Upper lobe of right lung (tissue), 1 donor: ENCODE measurements around the gene MYO5A. TPM values are rescaled to one million over a fixed set of nuclear protein-coding genes. Genes with fewer than 3 reads are reported as not detected.

Experiments used
- ATAC-seq: fragments of 200-7000 bp; cut with Tn5 transposase; one replicate; pipeline ENCODE4 v1.9.1; 2020; ENCODE audit warnings: mild to moderate bottlenecking, moderate library complexity
- DNase-seq: peaks from one replicate; pipeline ENCODE4 v3.0.0-alpha.2; 2020
- H3K27ac ChIP-seq: fragments of 200-600 bp; one replicate; pipeline ENCODE4 v1.8.0; 2022
- H3K27me3 ChIP-seq: fragments of 200-600 bp; one replicate; pipeline ENCODE4 v1.8.0; 2022; ENCODE audit warnings: mild to moderate bottlenecking
- H3K36me3 ChIP-seq: fragments of 200-600 bp; one replicate; pipeline ENCODE4 v1.8.0; 2022
- H3K4me1 ChIP-seq: fragments of 200-600 bp; one replicate; pipeline ENCODE4 v1.8.0; 2022
- H3K4me3 ChIP-seq: fragments of 200-600 bp; one replicate; pipeline ENCODE4 v1.8.0; 2022; ENCODE audit warnings: mild to moderate bottlenecking
- H3K9me3 ChIP-seq: fragments of 200-600 bp; one replicate; pipeline ENCODE4 v1.8.0; 2022
- CTCF ChIP-seq: fragments of 200-600 bp; IDR thresholded peaks from one replicate; pipeline ENCODE4 v1.8.0; 2022; ENCODE audit warnings: antibody characterized with exemption
- intact Hi-C: fragments of 100-400 bp; cut with DNase I; formaldehyde crosslinking; loops from one replicate; pipeline ENCODE4 v1.11.0; 2022
- total RNA-seq: library from RNA; stranded (reverse); fragmentation: NEBNext Ultra II Directional; extraction: Animal tissue kit (Norgen Biotek cat#: 25700); gene quantifications from one replicate; pipeline ENCODE4 v1.2.1, GENCODE V29; 2021
- donor health status: DM: no; HTN: yes; CAD: no; lungs with severe emphysema.

The MYO5A gene
- total RNA-seq, 1 donor from 2014 or later, result 26.0 TPM

GRCh38 chr15:52290800-52291199 lies 237.9 kb downstream of the MYO5A start:
- H3K27me3 ChIP-seq, result peaks cover 24% of the 10 kb centered on the region
- TF ChIP-seq CTCF, result no peak
- intact Hi-C loops, result no loop called here
- ATAC-seq (no peak), DNase-seq (no peak)
- H3K9me3 ChIP-seq, result no peaks in the 10 kb centered on the region
- H3K27ac ChIP-seq, result no peak overlapping the region
- H3K36me3 ChIP-seq, result no peaks in the 10 kb centered on the region
- H3K4me3 ChIP-seq, result no peak overlapping the region
- H3K4me1 ChIP-seq, result peaks cover 13% of the 10 kb centered on the region

DNA sequence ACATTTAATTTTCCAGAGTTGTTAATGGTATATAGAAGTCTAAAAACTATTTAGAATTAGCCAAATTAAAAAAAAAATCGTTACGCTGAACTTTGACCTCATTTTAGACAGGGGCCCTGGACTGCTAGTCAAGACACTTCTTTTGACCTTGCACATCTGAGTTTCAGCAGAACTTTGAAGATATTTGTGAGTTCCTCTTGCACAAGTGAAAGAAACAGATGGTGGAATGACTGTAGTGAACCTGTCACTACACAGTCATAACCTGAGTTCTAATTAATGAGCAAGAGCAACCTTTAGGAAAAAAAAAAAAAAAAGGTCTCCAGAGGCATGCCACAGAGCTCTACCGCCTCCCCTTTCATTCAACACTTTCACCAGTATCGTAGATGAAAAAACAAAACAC lies 238.4 kb downstream of the MYO5A start:
- H3K27ac ChIP-seq, result no peak overlapping the region
- no peak for TF ChIP-seq CTCF
- no peak for ATAC-seq
- no peak overlapping the region for H3K4me3 ChIP-seq
- intact Hi-C loops, result no loop called here
- H3K36me3 ChIP-seq, result no peaks in the 10 kb centered on the region
- H3K9me3 ChIP-seq, result no peaks in the 10 kb centered on the region
- peaks cover 20% of the 10 kb centered on the region for H3K27me3 ChIP-seq
- peaks cover 10% of the 10 kb centered on the region for H3K4me1 ChIP-seq
- no peak for DNase-seq

DNA sequence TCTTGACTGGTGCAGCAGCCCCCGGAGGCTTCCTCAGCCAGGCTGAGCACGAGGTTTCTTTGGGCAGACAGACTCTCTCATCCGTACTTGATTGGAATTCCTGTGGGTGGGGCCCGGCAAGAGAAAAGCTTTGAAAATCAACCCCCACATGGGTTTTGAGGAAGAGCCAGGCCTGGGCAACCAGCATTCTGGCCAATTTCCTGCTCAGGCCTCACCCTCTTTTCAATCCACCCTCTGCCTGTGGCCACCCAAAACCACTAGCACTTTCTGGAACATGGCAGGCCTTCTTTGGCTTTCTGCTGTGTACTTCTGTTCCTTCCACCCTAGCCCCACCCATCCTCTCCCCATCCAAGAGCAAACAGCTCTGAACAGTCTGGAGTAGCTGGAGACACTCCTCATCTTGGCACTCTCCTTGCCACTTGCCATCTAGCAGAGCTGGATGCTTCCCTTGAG lies 239.0 kb downstream of the MYO5A start:
- Histone ChIP-seq H3K4me3 (no peak overlapping the region), H3K4me1 (peaks cover 10% of the 10 kb centered on the region), H3K27me3 (peaks cover 13% of the 10 kb centered on the region), H3K27ac (peak overlapping the region; percentile 71), H3K36me3 (no peaks in the 10 kb centered on the region), H3K9me3 (no peaks in the 10 kb centered on the region)
- intact Hi-C loops, result no loop called here
- ATAC-seq (peak; percentile 76), DNase-seq (no peak)
- no peak for TF ChIP-seq CTCF

GRCh38 chr15:52288986-52289385 lies 239.7 kb downstream of the MYO5A start:
- ATAC-seq, result no peak
- peaks cover 10% of the 10 kb centered on the region for H3K4me1 ChIP-seq

DNA sequence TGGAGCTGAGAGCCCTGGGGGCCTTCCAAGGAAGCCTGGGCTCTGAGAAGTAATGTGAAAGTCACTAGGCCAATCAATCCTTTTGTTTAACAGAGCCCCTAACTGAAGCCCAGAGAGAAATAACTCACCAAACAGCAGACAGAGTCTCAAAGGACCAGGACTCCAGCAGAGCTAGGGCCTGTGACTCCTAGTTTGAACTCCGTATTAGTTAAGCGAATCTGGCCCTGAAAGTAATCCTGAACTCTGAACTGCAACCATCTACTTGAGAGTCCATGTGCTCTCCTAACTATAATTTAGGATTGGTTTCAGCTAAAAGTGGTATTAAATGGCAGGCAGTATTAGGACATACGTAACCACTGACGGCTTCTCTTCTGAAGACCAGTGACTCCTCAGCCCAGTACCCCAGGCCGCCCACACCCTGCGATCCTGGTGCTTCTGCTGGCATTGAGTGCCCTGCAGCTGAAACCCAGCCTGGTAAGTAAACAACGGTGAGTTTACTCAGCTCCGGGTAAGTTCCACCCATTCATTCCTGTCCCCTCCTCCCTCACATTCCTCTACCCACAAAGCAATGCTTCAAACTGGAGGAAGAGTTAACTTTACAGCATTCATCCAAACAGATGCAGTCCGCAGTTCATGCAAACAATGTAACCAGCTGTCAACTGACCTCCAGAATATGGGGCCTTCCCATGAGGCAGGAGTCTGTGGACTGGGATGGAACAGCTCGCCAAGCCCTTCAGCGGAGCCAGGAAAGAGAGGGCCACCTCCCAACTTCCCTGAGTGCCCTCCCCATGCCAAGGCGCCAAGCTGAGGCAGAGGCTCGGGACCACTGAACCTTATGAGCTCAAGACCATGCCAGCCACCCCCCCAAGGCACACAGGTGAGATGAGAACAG lies 240.4 kb downstream of the MYO5A start:
- Histone ChIP-seq H3K4me1 (peaks cover 4% of the 10 kb centered on the region), H3K4me3 (peak overlapping the region; percentile 21), H3K27ac (peak overlapping the region; percentile 80), H3K27me3 (peaks cover 9% of the 10 kb centered on the region), H3K9me3 (no peaks in the 10 kb centered on the region), H3K36me3 (no peaks in the 10 kb centered on the region)
- no peak for TF ChIP-seq CTCF
- DNase-seq, result peak; percentile 87
- peak; percentile 94 for ATAC-seq
- intact Hi-C loops, result no loop called here

More at GRCh38 chr15:52288986-52289385, 239.7 kb downstream of the MYO5A start:
- Histone ChIP-seq H3K27ac (peak overlapping the region; percentile 71), H3K9me3 (no peaks in the 10 kb centered on the region), H3K4me3 (peak overlapping the region; percentile 21), H3K27me3 (peaks cover 9% of the 10 kb centered on the region), H3K36me3 (no peaks in the 10 kb centered on the region)
- DNase-seq, result no peak
- intact Hi-C loops, result no loop called here
- no peak for TF ChIP-seq CTCF
